ENCODE data around the gene IMP4. TPM values are rescaled to one million over a fixed set of nuclear protein-coding genes. Genes with fewer than 3 reads are reported as not detected.

The IMP4 gene
- total and polyA plus RNA-seq, 2 of the 13 experiments (the other 11 are each of a cell fraction or from before 2014, with no cell fraction given): 142 to 158 TPM

GRCh38 chr2:130391058-130391871, 48.6 kb downstream of the IMP4 start (continued):
- TF ChIP-seq ZFP37 (CRISPR knock-in tag; IDR thresholded peaks at IDR 0.05; ENCODE audit: borderline replicate concordance) (0 out of 2 replicates have a peak, but pooled peaks have one; percentile 45), KAT8 (CRISPR knock-in tag; IDR thresholded peaks at IDR 0.05) (peak; percentile 56), ISL2 (CRISPR knock-in tag; IDR thresholded peaks at IDR 0.05) (0 out of 2 replicates have a peak, but pooled peaks have one; percentile 18), HOXD1 (CRISPR knock-in tag; IDR thresholded peaks at IDR 0.05) (no peak), SATB2 (CRISPR knock-in tag; IDR thresholded peaks at IDR 0.05) (no peak), ZFP82 (CRISPR knock-in tag; IDR thresholded peaks at IDR 0.05; ENCODE audit: borderline replicate concordance) (no peak; the same call in 1 of the 2 replicates), ZNF232 (CRISPR knock-in tag; IDR thresholded peaks at IDR 0.05; ENCODE audit: borderline replicate concordance) (0 out of 2 replicates have a peak, but pooled peaks have one; percentile 41), ARNT (IDR thresholded peaks at IDR 0.05) (no peak), DBP (CRISPR knock-in tag; IDR thresholded peaks at IDR 0.05; ENCODE audit: not compliant biosample characterization) (peak; percentile 57), ZNF263 (CRISPR knock-in tag; IDR thresholded peaks at IDR 0.05) (peak; percentile 65), FOXK2 (IDR thresholded peaks at IDR 0.05) (no peak), KDM4B (CRISPR knock-in tag; IDR thresholded peaks at IDR 0.05) (peak; percentile 38; the same call in 1 of the 2 replicates), ZBTB46 (CRISPR knock-in tag; IDR thresholded peaks at IDR 0.05; ENCODE audit: borderline replicate concordance) (no peak), PCBP1 (IDR thresholded peaks at IDR 0.05; ENCODE audit: borderline replicate concordance, low read depth, low read length) (no peak), NCOA1 (CRISPR knock-in tag; IDR thresholded peaks at IDR 0.05) (peak; percentile 72; the same call in 1 of the 2 replicates), ZIK1 (CRISPR knock-in tag; IDR thresholded peaks at IDR 0.05; ENCODE audit: borderline replicate concordance, low read depth) (no peak), STAG1 (CRISPR knock-in tag; IDR thresholded peaks at IDR 0.05) (no peak), PCBP2 (optimal IDR thresholded peaks at IDR 0.05; ENCODE audit: low read depth, low read length, poor library complexity, severe bottlenecking) (no peak), MAFG (CRISPR knock-in tag; IDR thresholded peaks at IDR 0.05) (no peak), HDAC6 (IDR thresholded peaks at IDR 0.05; ENCODE audit: low read depth, low read length) (no peak), XRCC5 (optimal IDR thresholded peaks at IDR 0.05; ENCODE audit: low read length) (peak; percentile 12), ZNF12 (CRISPR knock-in tag; IDR thresholded peaks at IDR 0.05) (peak; percentile 51), ZBTB25 (CRISPR knock-in tag; IDR thresholded peaks at IDR 0.05) (no peak), ZNF788 (CRISPR knock-in tag; IDR thresholded peaks at IDR 0.05; ENCODE audit: borderline replicate concordance) (peak; percentile 72; the same call in 1 of the 2 replicates), TP53 (CRISPR knock-in tag; conservative IDR thresholded peaks at IDR 0.05) (no peak), PHF5A (CRISPR knock-in tag; IDR thresholded peaks at IDR 0.05; ENCODE audit: low read depth, unreplicated experiment) (peak; percentile 20), SRSF4 (IDR thresholded peaks at IDR 0.05; ENCODE audit: low read depth, low read length, poor library complexity, severe bottlenecking) (no peak), SOX13 (IDR thresholded peaks at IDR 0.05) (no peak), SOX13 (CRISPR knock-in tag; conservative IDR thresholded peaks at IDR 0.05 in 1 of 2, IDR thresholded peaks at IDR 0.05 in 1 of 2) (no peak)
